Cardiac muscle cell (in vitro differentiated cells and primary cell): Measurements from ENCODE around the gene DPP8. TPM values are rescaled to one million over a fixed set of nuclear protein-coding genes. Genes with fewer than 3 reads are reported as not detected.

ENCODE experiments used
- DNase-seq, 2 donors: peaks; one replicate each; pipeline versions ENCODE4 v3.0.0 to v3.0.0-alpha.2; 2010 to 2017; ENCODE audit warnings: low read depth in 1 of 2, low spot score in 1 of 2
- H3K27ac ChIP-seq: fragments of 200-600 bp; sonication (generic); 2 replicates; pipeline ENCODE4 v1.5.1; 2016
- H3K27me3 ChIP-seq: fragments of 200-600 bp; sonication (generic); 2 replicates; pipeline ENCODE4 v1.6.0; 2016; ENCODE audit warnings: control low read depth
- H3K36me3 ChIP-seq: fragments of 200-600 bp; sonication (generic); 2 replicates; pipeline ENCODE4 v1.5.1; 2016; ENCODE audit warnings: control low read depth
- H3K4me1 ChIP-seq: fragments of 200-600 bp; sonication (generic); 2 replicates; pipeline ENCODE4 v1.8.1; 2017; ENCODE audit warnings: low read depth, mild to moderate bottlenecking, mixed run types
- H3K4me3 ChIP-seq: fragments of 200-600 bp; sonication (generic); 2 replicates; pipeline ENCODE4 v1.5.1; 2016; ENCODE audit warnings: mild to moderate bottlenecking
- H3K9me3 ChIP-seq: fragments of 200-600 bp; sonication (generic); 2 replicates; pipeline ENCODE4 v1.5.1; 2017; ENCODE audit warnings: low read depth, mild to moderate bottlenecking, control low read depth
- CTCF ChIP-seq: IDR thresholded peaks from 2 replicates; pipeline ENCODE4 v1.5.1; 2012; ENCODE audit warnings: low read depth, mild to moderate bottlenecking, low read length
- polyA plus RNA-seq: library from polyadenylated mRNA; unstranded; fragments of >200 nt; fragmentation: Nextera tagmentation; extraction: Ambion mirVana; gene quantifications from 2 replicates; pipeline ENCODE4 v1.2.1, GENCODE V29; 2016
- total RNA-seq: library from RNA; depleted of rRNA; stranded (reverse); fragments of >200 nt; gene quantifications from 2 replicates; pipeline ENCODE4 v1.2.3, GENCODE V29; 2016

The DPP8 gene
- total and polyA plus RNA-seq, 2 experiments from 2014 or later, result 21.4 to 23.2 TPM

GRCh38 chr15:65450556-65450955, 66.9 kb downstream of the DPP8 start:
- no peaks in the 10 kb centered on the region for H3K9me3 ChIP-seq
- no peak for DNase-seq
- H3K4me1 ChIP-seq, result no peaks in the 10 kb centered on the region
- H3K36me3 ChIP-seq, result peaks cover 44% of the 10 kb centered on the region
- H3K27ac ChIP-seq, result no peak overlapping the region
- TF ChIP-seq CTCF, result no peak
- no peak overlapping the region for H3K4me3 ChIP-seq
- H3K27me3 ChIP-seq, result no peaks in the 10 kb centered on the region

- TF ChIP-seq CTCF, result no peak
- Histone ChIP-seq H3K9me3 (no peaks in the 10 kb centered on the region), H3K4me1 (no peaks in the 10 kb centered on the region), H3K27me3 (no peaks in the 10 kb centered on the region), H3K27ac (no peak overlapping the region), H3K4me3 (no peak overlapping the region), H3K36me3 (peaks cover 35% of the 10 kb centered on the region)
- DNase-seq, result no peak
Observed at GRCh38 chr15:65447145-65447544, 70.3 kb downstream of the DPP8 start.

- no peak overlapping the region for H3K27ac ChIP-seq
- no peak overlapping the region for H3K4me3 ChIP-seq
- H3K36me3 ChIP-seq, result no peaks in the 10 kb centered on the region
- DNase-seq, result no peak
- no peaks in the 10 kb centered on the region for H3K27me3 ChIP-seq
- no peak for TF ChIP-seq CTCF
- no peaks in the 10 kb centered on the region for H3K9me3 ChIP-seq
- no peaks in the 10 kb centered on the region for H3K4me1 ChIP-seq
Observed at GRCh38 chr15:65434201-65434600, 83.3 kb downstream of the DPP8 start.

- Histone ChIP-seq H3K36me3 (no peaks in the 10 kb centered on the region), H3K27me3 (no peaks in the 10 kb centered on the region), H3K9me3 (no peaks in the 10 kb centered on the region), H3K27ac (no peak overlapping the region), H3K4me3 (no peak overlapping the region), H3K4me1 (no peaks in the 10 kb centered on the region)
- no peak for TF ChIP-seq CTCF
- DNase-seq, result no peak
Observed at GRCh38 chr15:65431731-65432130, 85.8 kb downstream of the DPP8 start.

- Histone ChIP-seq H3K36me3 (no peaks in the 10 kb centered on the region), H3K4me1 (no peaks in the 10 kb centered on the region), H3K4me3 (no peak overlapping the region), H3K27me3 (no peaks in the 10 kb centered on the region), H3K9me3 (no peaks in the 10 kb centered on the region), H3K27ac (no peak overlapping the region)
- no peak for TF ChIP-seq CTCF
- no peak for DNase-seq
Observed at GRCh38 chr15:65426216-65426853, 91.2 kb downstream of the DPP8 start.
